ENCODE data around the gene SDF4. TPM values are rescaled to one million over a fixed set of nuclear protein-coding genes. Genes with fewer than 3 reads are reported as not detected.

SDF4 gene
- total and polyA plus RNA-seq, 2 donors (not counting 1 experiment from before 2014, with no cell fraction given): 127 to 133 TPM

- DNase-seq (ENCODE audit: low read depth in 2 of 2): no peak
- Histone ChIP-seq H3K4me1 (ENCODE audit: control insufficient read depth, extremely low read depth, insufficient read depth, low read length) (no peaks in the 10 kb centered on the region), H3K4me2 (ENCODE audit: extremely low read depth, insufficient read depth, low read length) (no peak overlapping the region), H3K27me3 (ENCODE audit: control insufficient read depth, insufficient read depth, low read length) (no peaks in the 10 kb centered on the region), H3K79me2 (ENCODE audit: control insufficient read depth, insufficient read depth, low read length) (peaks cover 37% of the 10 kb centered on the region), H2AFZ (ENCODE audit: low read length) (no peak overlapping the region), H3K9me3 (ENCODE audit: control insufficient read depth, insufficient read depth, low read depth, low read length) (no peaks in the 10 kb centered on the region), H3K36me3 (ENCODE audit: control insufficient read depth, insufficient read depth, low read length) (peaks cover 42% of the 10 kb centered on the region), H4K20me1 (ENCODE audit: control insufficient read depth, extremely low read depth, insufficient read depth, low read length) (no peaks in the 10 kb centered on the region), H3K9ac (ENCODE audit: insufficient read depth, low read length) (no peak overlapping the region), H3K4me3 (replicated peaks in 1 of 4; ENCODE audit: control extremely low read depth in 1 of 4, insufficient read depth in 1 of 4, low read depth in 3 of 4, low read length in 4 of 4) (no peak overlapping the region), H3K27ac (ENCODE audit: insufficient read depth, low read length) (no peak overlapping the region)
- no peak for TF ChIP-seq EZH2 (IDR thresholded peaks at IDR 0.05; ENCODE audit: low read length, missing control alignments)
- TF ChIP-seq CTCF (conservative IDR thresholded peaks at IDR 0.05 in 1 of 2, IDR thresholded peaks at IDR 0.05 in 1 of 2; ENCODE audit: low read depth in 1 of 2, low read length in 2 of 2): no peak
These were observed 8.5 kb downstream of the SDF4 start for GRCh38 chr1:1223321-1223720.

- no peak for TF ChIP-seq EZH2 (IDR thresholded peaks at IDR 0.05; ENCODE audit: low read length, missing control alignments)
- TF ChIP-seq CTCF (conservative IDR thresholded peaks at IDR 0.05 in 1 of 2, IDR thresholded peaks at IDR 0.05 in 1 of 2; ENCODE audit: low read depth in 1 of 2, low read length in 2 of 2): no peak
- H3K79me2 ChIP-seq (ENCODE audit: control insufficient read depth, insufficient read depth, low read length): peaks cover 30% of the 10 kb centered on the region
- H3K27ac ChIP-seq (ENCODE audit: insufficient read depth, low read length): no peak overlapping the region
- H2AFZ ChIP-seq (ENCODE audit: low read length): no peak overlapping the region
- H3K27me3 ChIP-seq (ENCODE audit: control insufficient read depth, insufficient read depth, low read length): no peaks in the 10 kb centered on the region
- H3K4me1 ChIP-seq (ENCODE audit: control insufficient read depth, extremely low read depth, insufficient read depth, low read length): no peaks in the 10 kb centered on the region
- H3K9me3 ChIP-seq (ENCODE audit: control insufficient read depth, insufficient read depth, low read depth, low read length): no peaks in the 10 kb centered on the region
- no peak overlapping the region for H3K9ac ChIP-seq (ENCODE audit: insufficient read depth, low read length)
- H3K4me3 ChIP-seq (replicated peaks in 1 of 4; ENCODE audit: control extremely low read depth in 1 of 4, insufficient read depth in 1 of 4, low read depth in 3 of 4, low read length in 4 of 4): no peak overlapping the region
- H4K20me1 ChIP-seq (ENCODE audit: control insufficient read depth, extremely low read depth, insufficient read depth, low read length): no peaks in the 10 kb centered on the region
- peaks cover 41% of the 10 kb centered on the region for H3K36me3 ChIP-seq (ENCODE audit: control insufficient read depth, insufficient read depth, low read length)
- H3K4me2 ChIP-seq (ENCODE audit: extremely low read depth, insufficient read depth, low read length): no peak overlapping the region
- DNase-seq (ENCODE audit: low read depth in 2 of 2): no peak
These were observed 9.1 kb downstream of the SDF4 start for GRCh38 chr1:1222575-1223225.

DNA sequence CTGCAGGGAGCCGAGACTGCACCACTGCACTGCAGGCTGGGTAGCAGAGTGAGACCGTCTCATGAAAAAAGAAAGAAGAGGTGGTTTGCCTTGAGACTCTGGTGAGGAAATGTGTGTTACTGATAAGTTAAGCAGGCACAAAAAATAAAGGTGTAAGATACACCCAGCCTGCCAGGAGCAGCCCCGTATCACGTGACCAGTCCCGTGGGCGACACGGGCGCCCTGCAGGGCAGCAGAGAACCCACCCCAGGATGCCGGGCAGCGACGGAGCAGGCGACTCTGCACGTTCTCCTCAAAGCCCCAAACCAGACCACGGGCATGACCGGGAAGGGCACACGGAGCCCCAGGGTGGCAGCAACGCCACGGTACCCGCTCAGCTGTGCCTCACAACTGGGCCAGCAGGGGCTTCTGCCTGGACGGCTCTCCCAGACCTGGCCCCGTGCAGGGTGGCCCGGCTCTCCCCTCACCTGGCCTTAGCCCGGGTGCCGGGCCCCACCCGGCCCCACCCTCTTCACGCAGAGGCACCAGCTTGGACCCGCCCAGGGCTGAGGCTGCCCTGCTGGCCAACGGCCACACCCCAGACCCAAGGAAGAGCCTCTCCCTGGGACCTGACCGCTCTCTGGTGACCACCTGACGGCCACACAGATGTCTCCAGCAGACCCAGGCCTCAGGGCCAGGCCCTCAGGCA lies 9.8 kb downstream of the SDF4 start:
- H3K27me3 ChIP-seq (ENCODE audit: control insufficient read depth, insufficient read depth, low read length): no peaks in the 10 kb centered on the region
- peaks cover 41% of the 10 kb centered on the region for H3K36me3 ChIP-seq (ENCODE audit: control insufficient read depth, insufficient read depth, low read length)
- DNase-seq (ENCODE audit: low read depth in 2 of 2): no peak
- H3K27ac ChIP-seq (ENCODE audit: insufficient read depth, low read length): no peak overlapping the region
- no peaks in the 10 kb centered on the region for H3K4me1 ChIP-seq (ENCODE audit: control insufficient read depth, extremely low read depth, insufficient read depth, low read length)
- no peaks in the 10 kb centered on the region for H3K9me3 ChIP-seq (ENCODE audit: control insufficient read depth, insufficient read depth, low read depth, low read length)
- H3K79me2 ChIP-seq (ENCODE audit: control insufficient read depth, insufficient read depth, low read length): peaks cover 26% of the 10 kb centered on the region
- H2AFZ ChIP-seq (ENCODE audit: low read length): no peak overlapping the region
- H3K4me2 ChIP-seq (ENCODE audit: extremely low read depth, insufficient read depth, low read length): no peak overlapping the region
- H3K9ac ChIP-seq (ENCODE audit: insufficient read depth, low read length): no peak overlapping the region
- TF ChIP-seq CTCF (conservative IDR thresholded peaks at IDR 0.05 in 1 of 2, IDR thresholded peaks at IDR 0.05 in 1 of 2; ENCODE audit: low read depth in 1 of 2, low read length in 2 of 2) (no peak), EZH2 (IDR thresholded peaks at IDR 0.05; ENCODE audit: low read length, missing control alignments) (no peak)
- no peaks in the 10 kb centered on the region for H4K20me1 ChIP-seq (ENCODE audit: control insufficient read depth, extremely low read depth, insufficient read depth, low read length)
- no peak overlapping the region for H3K4me3 ChIP-seq (replicated peaks in 1 of 4; ENCODE audit: control extremely low read depth in 1 of 4, insufficient read depth in 1 of 4, low read depth in 3 of 4, low read length in 4 of 4)

Data from fibroblast of lung (primary cell).